Smooth muscle cell (in vitro differentiated cells): ENCODE results near the gene RNF217. TPM values are rescaled to one million over a fixed set of nuclear protein-coding genes. Genes with fewer than 3 reads are reported as not detected.

Experiments
- DNase-seq: peaks from one replicate; lab custom pipeline; 2025; ENCODE audit not compliant: unreplicated experiment; lab: John Stamatoyannopoulos, UW
- H2AFZ ChIP-seq: fragments of 200-600 bp; sonication (generic); 2 replicates; pipeline ENCODE4 v1.6.0; 2016; ENCODE audit warnings: antibody characterized with exemption, low read depth, mild to moderate bottlenecking
- H3F3A ChIP-seq: fragments of 200-600 bp; sonication (generic); 2 replicates; pipeline ENCODE4 v1.6.0; 2017; ENCODE audit warnings: antibody characterized with exemption, low read depth
- H3K27ac ChIP-seq: fragments of 200-600 bp; sonication (generic); 2 replicates; pipeline ENCODE4 v1.5.1; 2016; ENCODE audit warnings: low read depth, mild to moderate bottlenecking
- H3K27me3 ChIP-seq: fragments of 200-600 bp; sonication (generic); 2 replicates; pipeline ENCODE4 v1.6.1; 2016; ENCODE audit warnings: low read depth, mild to moderate bottlenecking
- H3K36me3 ChIP-seq: fragments of 200-600 bp; sonication (generic); 2 replicates; pipeline ENCODE4 v1.5.1; 2016; ENCODE audit warnings: low read depth
- H3K4me1 ChIP-seq: fragments of 200-600 bp; sonication (generic); 2 replicates; pipeline ENCODE4 v1.5.1; 2016; ENCODE audit warnings: low read depth
- H3K4me2 ChIP-seq: fragments of 200-600 bp; sonication (generic); 2 replicates; pipeline ENCODE4 v1.6.0; 2016; ENCODE audit warnings: mild to moderate bottlenecking
- H3K4me3 ChIP-seq: fragments of 200-600 bp; sonication (generic); 2 replicates; pipeline ENCODE4 v1.5.1; 2016; ENCODE audit warnings: mild to moderate bottlenecking
- H3K79me2 ChIP-seq: fragments of 200-600 bp; sonication (generic); 2 replicates; pipeline ENCODE4 v1.6.0; 2016; ENCODE audit warnings: low read depth, mild to moderate bottlenecking
- H3K9ac ChIP-seq: fragments of 200-600 bp; sonication (generic); 2 replicates; pipeline ENCODE4 v1.6.0; 2016; ENCODE audit warnings: low read depth
- H3K9me3 ChIP-seq: fragments of 200-600 bp; sonication (generic); replicated peaks from 2 replicates; pipeline ENCODE4 v1.5.1; 2016; ENCODE audit warnings: low read depth
- H4K20me1 ChIP-seq: fragments of 200-600 bp; sonication (generic); 2 replicates; pipeline ENCODE4 v1.6.0; 2016; ENCODE audit warnings: low read depth
- CTCF ChIP-seq: fragments of 200-600 bp; sonication (generic); IDR thresholded peaks from 2 replicates; pipeline ENCODE4 v1.5.1; 2017; ENCODE audit warnings: borderline replicate concordance, mild to moderate bottlenecking, antibody characterized with exemption; ENCODE audit not compliant: insufficient read depth, poor library complexity, severe bottlenecking
- WGBS: methylation state at CpG from one replicate; pipeline ENCODE4 v1.1.7; 2016; ENCODE audit warnings: low lambda C conversion rate; 5-methylcytosine and 5-hydroxymethylcytosine counted together
- polyA plus RNA-seq: library from polyadenylated mRNA; unstranded; fragments of >200 nt; fragmentation: Nextera tagmentation; extraction: Ambion mirVana; gene quantifications from 2 replicates; pipeline ENCODE4 v1.2.1, GENCODE V29; 2016
- total RNA-seq: library from RNA; depleted of rRNA; stranded (reverse); fragments of >200 nt; gene quantifications from 2 replicates; pipeline ENCODE4 v1.2.3, GENCODE V29; 2014

Gene RNF217
- total and polyA plus RNA-seq, 2 experiments from 2014 or later: 15.6 to 127 TPM

DNA sequence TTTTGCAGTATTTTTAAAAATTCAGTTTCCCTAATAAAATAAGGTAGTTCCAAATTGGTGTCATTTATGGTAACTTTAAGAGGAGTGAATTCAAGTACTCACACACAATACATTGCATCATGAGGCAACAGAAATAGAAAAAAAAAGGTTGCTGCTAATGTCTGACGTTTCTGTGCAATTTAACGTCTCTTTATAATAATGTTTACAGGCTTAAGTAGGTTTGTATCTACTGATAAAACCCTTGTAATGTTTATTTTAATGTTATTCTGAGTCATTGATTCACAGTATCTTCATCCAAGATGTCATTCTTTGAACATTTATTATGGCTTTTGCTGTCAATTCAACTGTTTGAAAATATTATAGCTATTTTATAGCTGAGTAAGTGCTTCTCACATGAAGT lies 86.0 kb downstream of the RNF217 start:
- peaks cover 17% of the 10 kb centered on the region for H4K20me1 ChIP-seq
- 19% methylated on average over 2 of the region's 2 CpGs for WGBS
- TF ChIP-seq CTCF: no peak
- H3K9me3 ChIP-seq: no peaks in the 10 kb centered on the region
- no peak for DNase-seq
- no peak overlapping the region for H2AFZ ChIP-seq
- H3K4me3 ChIP-seq: peak overlapping the region; percentile 23
- H3K4me2 ChIP-seq: peak overlapping the region; percentile 48
- peaks cover 5% of the 10 kb centered on the region for H3F3A ChIP-seq
- peaks cover 5% of the 10 kb centered on the region for H3K36me3 ChIP-seq
- peak overlapping the region; percentile 90 for H3K27ac ChIP-seq
- H3K27me3 ChIP-seq: no peaks in the 10 kb centered on the region
- peaks cover 5% of the 10 kb centered on the region for H3K4me1 ChIP-seq
- H3K79me2 ChIP-seq: peaks cover 52% of the 10 kb centered on the region
- peak overlapping the region; percentile 81 for H3K9ac ChIP-seq

DNA sequence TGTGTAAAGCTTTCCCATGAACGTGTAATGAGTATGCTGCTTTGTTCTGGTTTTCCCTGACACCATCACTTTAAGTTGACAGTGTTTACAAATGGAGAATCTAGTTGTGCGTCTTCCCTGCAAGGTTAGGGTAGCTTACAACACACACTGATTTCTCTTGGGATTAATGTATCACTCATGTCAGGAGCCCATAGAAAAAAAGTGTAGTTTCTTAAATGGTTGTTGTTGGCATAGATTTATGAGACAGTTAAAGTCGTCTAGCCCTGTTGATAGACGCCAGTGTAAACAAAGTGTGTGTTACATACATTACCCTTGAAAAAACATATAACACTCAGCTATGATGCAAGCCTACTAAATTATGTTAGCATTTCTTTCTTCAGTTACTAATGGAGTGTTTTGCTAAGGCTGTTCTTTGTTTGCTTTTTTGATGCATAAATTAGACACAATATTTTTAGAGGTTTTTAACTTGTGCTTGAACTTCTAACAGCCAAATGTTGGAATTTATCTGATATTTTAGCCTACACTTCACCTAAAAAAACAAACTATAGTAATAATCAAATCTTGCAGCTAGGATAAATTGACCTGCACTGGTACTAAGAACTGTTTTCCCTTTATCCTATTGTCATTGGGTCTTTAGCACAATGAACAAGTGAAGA lies 88.6 kb downstream of the RNF217 start:
- no peak overlapping the region for H2AFZ ChIP-seq
- peak overlapping the region; percentile 33 for H3K9ac ChIP-seq
- H3K4me3 ChIP-seq: no peak overlapping the region
- DNase-seq: no peak
- H3K27me3 ChIP-seq: no peaks in the 10 kb centered on the region
- peaks cover 4% of the 10 kb centered on the region for H3K4me1 ChIP-seq
- H3K4me2 ChIP-seq: peak overlapping the region; percentile 48
- peaks cover 2% of the 10 kb centered on the region for H3F3A ChIP-seq
- WGBS: 7% methylated on average over 4 of the region's 4 CpGs
- H3K27ac ChIP-seq: peak overlapping the region; percentile 90
- no peaks in the 10 kb centered on the region for H3K9me3 ChIP-seq
- peaks cover 24% of the 10 kb centered on the region for H4K20me1 ChIP-seq
- H3K36me3 ChIP-seq: peaks cover 5% of the 10 kb centered on the region
- H3K79me2 ChIP-seq: peaks cover 59% of the 10 kb centered on the region
- no peak for TF ChIP-seq CTCF

DNA sequence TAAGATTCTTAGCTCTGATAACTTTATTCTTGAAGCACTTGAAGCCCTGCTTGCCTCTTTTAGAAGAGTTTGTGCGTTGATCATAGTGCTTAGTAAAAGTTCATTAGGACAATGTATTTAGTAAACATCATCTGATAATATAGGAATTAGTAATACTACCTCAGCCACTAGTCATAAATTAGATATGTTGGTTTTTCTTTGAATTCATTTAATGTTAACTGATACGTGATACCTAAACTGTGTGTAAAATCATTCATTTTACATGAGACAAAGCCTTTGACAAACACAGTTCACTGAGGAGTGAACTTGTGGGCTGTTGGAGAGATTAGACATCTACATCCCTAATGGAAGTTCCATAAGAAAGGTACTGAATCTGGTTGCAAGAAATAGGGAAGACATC lies 91.6 kb downstream of the RNF217 start:
- no peak overlapping the region for H3K4me3 ChIP-seq
- H4K20me1 ChIP-seq: peaks cover 33% of the 10 kb centered on the region
- H3K79me2 ChIP-seq: peaks cover 65% of the 10 kb centered on the region

More for the DNA sequence above, 91.6 kb downstream of the RNF217 start:
- no peak for DNase-seq
- Histone ChIP-seq H3K4me1 (peaks cover under 1% of the 10 kb centered on the region), H3F3A (peaks cover 6% of the 10 kb centered on the region), H3K36me3 (peaks cover 4% of the 10 kb centered on the region), H2AFZ (no peak overlapping the region), H3K4me2 (no peak overlapping the region), H3K9ac (no peak overlapping the region), H3K27ac (peak overlapping the region; percentile 90), H3K27me3 (no peaks in the 10 kb centered on the region), H3K9me3 (no peaks in the 10 kb centered on the region)
- TF ChIP-seq CTCF: no peak
- WGBS: 75% methylated on average over 2 of the region's 2 CpGs
